Choroid plexus epithelial cell (primary cell): ENCODE measurements around the gene ADCK1.
A peak's percentile ranks its signal among the peaks of the same experiment; 100 is the strongest.
"Not testable (repeated sequence)": the region's sequence is repeated elsewhere in the genome, so short reads cannot be mapped to it uniquely, and the experiment has no call there.

Experiments
- DNase-seq: peaks from one replicate; pipeline ENCODE4 v3.0.0-alpha.2; 2010; ENCODE audit warnings: low read depth
- H3K4me3 ChIP-seq: 2 replicates; pipeline ENCODE4 v1.5.1; 2011; ENCODE audit warnings: low read depth, mild to moderate bottlenecking, control low read depth, low read length, moderate library complexity
- TF ChIP-seq, protein P1 (sequence below): conservative IDR thresholded peaks from 2 replicates; pipeline ENCODE4 v1.5.1; 2011; ENCODE audit warnings: low read depth, mild to moderate bottlenecking, control low read depth, inconsistent platforms, low read length, moderate library complexity

ADCK1 gene

DNA sequence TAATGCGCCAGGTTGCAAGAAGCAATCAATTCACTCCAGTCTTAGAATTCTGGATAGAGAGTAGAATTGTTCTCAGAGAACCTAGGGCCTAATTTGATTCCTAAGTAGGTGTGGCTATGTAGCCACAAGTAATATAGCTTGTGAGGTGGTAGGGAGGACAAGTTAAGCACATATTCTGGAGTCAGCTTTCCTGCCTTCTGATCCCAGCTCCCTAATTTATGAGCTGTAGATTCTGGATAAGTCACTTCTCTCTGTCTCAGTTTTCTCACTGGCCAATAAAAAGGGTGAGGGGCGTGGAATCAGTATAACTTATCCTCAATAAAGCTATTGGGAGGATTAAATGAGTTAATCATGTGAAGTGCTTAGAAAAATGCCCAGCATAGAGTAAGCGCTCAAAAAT, 35.9 kb upstream of the ADCK1 start:
- TF ChIP-seq, protein P1, sequence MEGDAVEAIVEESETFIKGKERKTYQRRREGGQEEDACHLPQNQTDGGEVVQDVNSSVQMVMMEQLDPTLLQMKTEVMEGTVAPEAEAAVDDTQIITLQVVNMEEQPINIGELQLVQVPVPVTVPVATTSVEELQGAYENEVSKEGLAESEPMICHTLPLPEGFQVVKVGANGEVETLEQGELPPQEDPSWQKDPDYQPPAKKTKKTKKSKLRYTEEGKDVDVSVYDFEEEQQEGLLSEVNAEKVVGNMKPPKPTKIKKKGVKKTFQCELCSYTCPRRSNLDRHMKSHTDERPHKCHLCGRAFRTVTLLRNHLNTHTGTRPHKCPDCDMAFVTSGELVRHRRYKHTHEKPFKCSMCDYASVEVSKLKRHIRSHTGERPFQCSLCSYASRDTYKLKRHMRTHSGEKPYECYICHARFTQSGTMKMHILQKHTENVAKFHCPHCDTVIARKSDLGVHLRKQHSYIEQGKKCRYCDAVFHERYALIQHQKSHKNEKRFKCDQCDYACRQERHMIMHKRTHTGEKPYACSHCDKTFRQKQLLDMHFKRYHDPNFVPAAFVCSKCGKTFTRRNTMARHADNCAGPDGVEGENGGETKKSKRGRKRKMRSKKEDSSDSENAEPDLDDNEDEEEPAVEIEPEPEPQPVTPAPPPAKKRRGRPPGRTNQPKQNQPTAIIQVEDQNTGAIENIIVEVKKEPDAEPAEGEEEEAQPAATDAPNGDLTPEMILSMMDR = no peak
- H3K4me3 ChIP-seq = no peak overlapping the region
- DNase-seq = no peak

DNA sequence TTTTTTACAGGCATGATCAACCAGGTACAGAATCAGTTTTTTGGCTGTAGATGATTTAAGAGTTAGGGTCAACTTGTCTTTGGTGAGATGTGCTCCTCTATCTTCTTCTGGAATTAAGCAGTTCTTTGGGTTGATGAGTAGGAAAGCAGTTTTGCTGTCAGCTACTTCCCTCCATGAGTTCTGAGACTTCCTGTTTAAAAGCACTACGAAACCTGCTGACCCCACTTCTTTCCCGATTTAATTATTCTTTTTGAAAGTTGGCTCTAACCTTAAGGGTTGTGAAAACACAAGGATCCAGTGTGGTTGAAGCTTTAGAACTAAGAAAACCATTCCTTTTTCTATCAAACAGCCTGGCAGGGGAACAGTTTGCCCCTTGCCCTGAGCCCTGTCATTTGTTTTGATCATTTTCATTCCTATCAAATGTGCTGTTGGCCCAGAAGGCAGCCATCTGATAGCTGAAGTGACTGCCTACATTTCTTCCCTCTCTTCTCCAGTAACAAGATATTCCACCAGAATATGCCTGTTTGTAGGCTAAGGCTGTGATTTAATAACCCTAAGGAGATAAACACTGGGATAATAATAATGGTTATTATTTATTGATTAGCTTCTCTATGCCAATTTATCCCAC, 31.4 kb upstream of the ADCK1 start:
- not testable (repeated sequence) for DNase-seq, H3K4me3 ChIP-seq

DNA sequence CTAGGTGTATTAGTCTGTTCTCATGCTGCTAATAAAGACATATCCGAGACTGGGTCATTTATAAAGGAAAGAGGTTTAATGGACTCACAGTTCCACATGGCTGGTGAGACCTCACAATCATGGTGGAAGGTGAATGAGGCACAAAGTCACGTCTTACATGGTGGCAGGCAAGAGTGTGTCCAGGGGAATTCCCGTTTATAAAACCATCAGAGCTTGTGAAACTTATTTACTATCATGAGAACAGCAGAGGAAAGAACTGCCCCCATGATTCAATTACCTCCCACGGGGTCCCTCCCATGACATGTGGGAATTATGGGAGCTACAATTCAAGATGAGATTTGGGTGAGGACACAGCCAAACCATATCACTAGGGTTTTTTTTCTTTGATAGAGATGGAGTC, 25.9 kb upstream of the ADCK1 start:
- not testable (repeated sequence) for H3K4me3 ChIP-seq, DNase-seq

DNA sequence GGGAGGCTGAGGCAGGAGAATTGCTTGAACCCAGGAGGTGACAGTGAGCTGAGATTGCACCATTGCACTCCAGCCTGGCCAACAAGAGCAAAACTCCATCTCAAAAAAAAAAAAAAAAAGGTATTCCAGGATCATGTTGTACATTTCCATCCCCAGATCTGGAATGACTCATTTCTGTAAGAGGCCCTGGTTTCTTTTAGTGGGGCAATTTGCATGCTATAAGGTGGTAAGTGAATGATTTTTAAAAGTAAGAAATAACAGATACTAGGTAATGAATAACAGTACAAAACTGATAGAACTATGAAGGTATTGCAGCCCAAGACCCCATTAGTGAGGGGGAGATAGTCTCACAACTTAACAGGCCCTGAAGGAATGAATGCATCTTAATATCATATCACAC, 17.7 kb upstream of the ADCK1 start:
- peak; percentile 33 for DNase-seq
- TF ChIP-seq, protein P1 = no peak
- no peak overlapping the region for H3K4me3 ChIP-seq

DNA sequence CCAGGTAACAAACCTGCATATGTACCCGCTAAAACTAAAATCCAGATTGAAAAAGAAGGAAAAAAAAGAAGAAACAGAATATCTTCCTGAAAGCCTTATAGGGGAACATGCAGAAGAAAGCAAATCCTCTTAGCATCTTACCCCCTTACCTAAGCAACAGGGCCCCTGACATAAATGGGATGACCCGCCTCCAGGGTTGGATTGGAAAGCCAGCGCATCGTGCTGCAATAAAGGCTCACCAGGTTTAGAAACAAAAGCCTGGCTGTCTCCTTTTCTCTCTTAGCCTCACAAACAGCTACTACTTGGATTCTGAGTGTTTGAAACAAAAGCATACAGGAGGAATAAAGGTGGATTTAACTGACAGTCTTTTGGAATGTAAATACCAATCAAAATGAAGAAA, 13.8 kb upstream of the ADCK1 start:
- TF ChIP-seq, protein P1 = no peak
- H3K4me3 ChIP-seq = no peak overlapping the region
- DNase-seq = no peak

DNA sequence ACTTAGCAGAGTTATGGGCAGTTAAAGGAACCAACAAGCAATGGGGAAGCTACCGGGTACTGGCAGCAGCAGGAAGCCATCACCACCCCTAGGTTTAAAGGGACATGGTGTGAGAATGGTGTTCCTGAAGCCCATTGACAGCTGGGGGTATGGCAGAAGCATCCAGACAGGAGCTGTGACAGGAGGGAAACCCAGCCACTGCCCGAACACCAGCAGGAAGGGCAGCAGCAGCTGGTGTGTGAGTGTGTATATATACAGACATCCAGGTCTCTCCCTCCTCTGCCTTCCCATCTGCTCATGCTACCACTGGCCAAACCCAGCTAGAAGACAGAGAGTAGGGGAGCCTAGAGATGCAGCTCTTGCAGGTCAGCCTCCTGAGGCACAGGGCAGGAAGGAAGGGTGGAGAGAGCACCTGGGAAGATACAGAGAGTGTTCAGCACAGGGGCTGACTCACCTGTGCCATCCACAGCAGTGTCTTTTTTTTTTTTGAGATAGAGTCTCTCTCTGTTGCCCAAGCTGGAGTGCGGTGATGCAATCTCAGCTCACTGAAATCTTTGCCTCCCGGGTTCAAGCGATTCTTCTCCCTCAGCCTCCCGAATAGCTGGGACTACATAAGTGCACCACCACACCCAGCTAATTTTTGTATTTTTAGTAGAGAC, 9.2 kb upstream of the ADCK1 start:
- H3K4me3 ChIP-seq = no peak overlapping the region
- TF ChIP-seq, protein P1 = no peak
- DNase-seq = no peak

DNA sequence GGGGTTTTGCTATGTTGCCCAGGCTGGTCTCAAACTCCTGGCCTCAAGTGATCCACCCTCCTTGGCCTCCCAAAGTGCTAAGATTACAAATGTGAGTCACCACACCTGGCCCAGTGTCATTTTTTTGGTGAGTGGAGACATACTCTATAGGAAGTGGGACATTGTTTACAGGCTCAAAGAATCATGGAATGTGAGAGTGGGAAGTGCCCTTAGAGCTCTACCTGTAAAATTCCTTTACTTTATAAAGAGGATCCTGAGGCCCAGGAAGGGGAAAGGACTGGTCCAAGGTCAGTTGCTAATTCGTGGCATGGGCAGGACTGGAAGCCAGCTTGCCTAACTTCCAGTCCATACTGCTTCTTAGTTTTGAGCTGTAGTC, 8.7 kb upstream of the ADCK1 start:
- no peak overlapping the region for H3K4me3 ChIP-seq
- TF ChIP-seq, protein P1 = no peak
- no peak for DNase-seq

DNA sequence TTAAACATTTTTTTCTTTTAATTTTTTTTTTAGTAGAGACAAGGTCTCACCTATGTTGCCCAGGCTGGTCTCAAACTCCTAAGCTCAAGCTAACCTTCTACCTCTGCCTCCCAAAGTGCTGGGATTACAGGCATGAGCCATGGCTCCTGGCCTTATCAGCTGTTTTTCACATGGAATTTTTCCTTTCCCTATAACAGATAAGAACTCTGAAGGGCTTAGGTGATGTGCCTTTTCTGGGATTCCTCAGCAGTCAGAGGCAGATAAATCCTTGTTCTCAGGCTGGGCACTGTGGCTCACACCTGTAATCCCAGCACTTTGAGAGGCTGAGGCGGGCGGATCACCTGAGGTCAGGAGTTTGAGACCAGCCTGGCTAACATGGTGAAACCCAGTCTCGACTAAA, 6.7 kb upstream of the ADCK1 start:
- H3K4me3 ChIP-seq, DNase-seq: not testable (repeated sequence)
